K562 (cell line): ENCODE results near the gene CSF1. TPM values are rescaled to one million over a fixed set of nuclear protein-coding genes. Genes with fewer than 3 reads are reported as not detected.

Source experiments
- CHD4 ChIP-seq: fragments of 200-600 bp; sonication (generic); IDR thresholded peaks from 3 replicates; pipeline ENCODE4 v1.6.1; 2012; ENCODE audit warnings: low read depth, mild to moderate bottlenecking, mixed read lengths, low read length, inconsistent platforms; ENCODE audit not compliant: insufficient read depth, insufficient replicate concordance, poor library complexity, severe bottlenecking
- ERF ChIP-seq: fragments of 450-650 bp; formaldehyde crosslinking; IDR thresholded peaks from 2 replicates; pipeline ENCODE4 v1.4.0; 2020; ENCODE audit warnings: mild to moderate bottlenecking, mixed read lengths
- ETV1 ChIP-seq: fragments of 450-650 bp; conservative IDR thresholded peaks from 2 replicates; pipeline ENCODE4 v1.6.1; 2016; ENCODE audit warnings: missing genetic modification characterization, control low read depth, low read depth, missing compliant biosample characterization
- GTF3C2 ChIP-seq: IDR thresholded peaks from 3 replicates; pipeline ENCODE4 v1.6.1; 2011; ENCODE audit warnings: borderline replicate concordance, mild to moderate bottlenecking, moderate library complexity; ENCODE audit not compliant: insufficient read length; ENCODE audit errors: extremely low read depth
- HDAC2 ChIP-seq: fragments of 450-650 bp; IDR thresholded peaks from 2 replicates; pipeline ENCODE4 v1.6.1; 2016; ENCODE audit warnings: mild to moderate bottlenecking
- MAZ ChIP-seq, 2 experiments: fragments of 450-650 bp in 1 of 2; sonication (generic) in 1 of 2; formaldehyde crosslinking; IDR thresholded peaks in 1 of 2; conservative IDR thresholded peaks in 1 of 2; 2 replicates each; pipeline versions ENCODE4 v1.4.0 to v1.5.0; 2020; ENCODE audit warnings: mild to moderate bottlenecking in 1 of 2, missing genetic modification reagents in 1 of 2
- MYC ChIP-seq, 2 experiments: fragments of 250-450 bp in 1 of 2; sonication (Bioruptor Pico) in 1 of 2; IDR thresholded peaks; 2 replicates each; pipeline versions ENCODE4 v1.5.1 to v1.6.1; 2012 to 2021; ENCODE audit warnings: low read depth in 2 of 2, borderline replicate concordance in 1 of 2, improper control_type of control experiment in 1 of 2, low read length in 1 of 2, mild to moderate bottlenecking in 1 of 2, moderate library complexity in 1 of 2
- SNRNP70 ChIP-seq: fragments of 200-400 bp; formaldehyde crosslinking; optimal IDR thresholded peaks from 2 replicates; pipeline ENCODE3; 2017; ENCODE audit warnings: low read depth, low read length
- STAT6 ChIP-seq: sonication (generic); formaldehyde crosslinking; IDR thresholded peaks from 2 replicates; pipeline ENCODE4 v1.8.1; 2023; ENCODE audit warnings: mild to moderate bottlenecking, missing genetic modification reagents
- YY1 ChIP-seq, 3 experiments: IDR thresholded peaks; 2 replicates each; pipeline ENCODE4 v1.6.1; 2011; ENCODE audit warnings: low read length in 2 of 3, mild to moderate bottlenecking in 2 of 3, moderate library complexity in 2 of 3, borderline replicate concordance in 1 of 3, control low read depth in 1 of 3, low read depth in 1 of 3; ENCODE audit not compliant: insufficient read depth in 3 of 3, insufficient replicate concordance in 2 of 3, control insufficient read depth in 1 of 3, insufficient read length in 1 of 3; ENCODE audit errors: extremely low read depth in 1 of 3
- ZNF3 ChIP-seq: fragments of 250-450 bp; sonication (Bioruptor Pico); IDR thresholded peaks from 2 replicates; pipeline ENCODE4 v1.5.0; 2021; ENCODE audit warnings: mild to moderate bottlenecking, moderate library complexity
- polyA plus RNA-seq, 8 experiments: library from polyadenylated mRNA; depleted of rRNA in 4 of 8; stranded (reverse) in 5 of 8; unstranded in 3 of 8; fragments of >200 nt; fragmentation: Nextera tagmentation in 2 of 8; fragmentation: Illumina TruSeq in 1 of 8; extraction: Ambion mirVana in 2 of 8; extraction: Trizol in 1 of 8; gene quantifications; 2 replicates each; pipeline versions ENCODE4 v1.2.1 to v1.2.3, GENCODE V29; 2011 to 2014; ENCODE audit warnings: inconsistent platforms in 1 of 8, missing spikeins in 1 of 8
- total RNA-seq, 7 experiments: library from RNA; depleted of rRNA in 6 of 7; stranded (reverse); fragments of >200 nt in 6 of 7; fragmentation: Illumina TruSeq in 2 of 7; extraction: Trizol in 2 of 7; gene quantifications; 2 replicates each; pipeline versions ENCODE4 v1.2.1 to v1.2.3, GENCODE V29; 2011 to 2021; ENCODE audit warnings: low replicate concordance in 1 of 7

The CSF1 gene
- total and polyA plus RNA-seq, 9 of the 15 experiments (the other 6 are each of a cell fraction or from before 2014, with no cell fraction given), result 0.18 to 11.8 (median 2.8) TPM

- TF ChIP-seq YY1 (IDR thresholded peaks at IDR 0.05; ENCODE audit: borderline replicate concordance in 1 of 3, control insufficient read depth in 1 of 3, extremely low read depth in 1 of 3, insufficient read depth in 3 of 3, insufficient read length in 1 of 3, insufficient replicate concordance in 2 of 3, low read depth in 1 of 3, low read length in 2 of 3), result no peak
- TF ChIP-seq MAZ (CRISPR knock-in tag; conservative IDR thresholded peaks at IDR 0.05 in 1 of 2, IDR thresholded peaks at IDR 0.05 in 1 of 2), result 0 out of 4 replicates have a peak, but pooled peaks of 1 of the 2 experiments have one; percentile 9
- no peak for TF ChIP-seq CHD4
- TF ChIP-seq STAT6, result no peak
- TF ChIP-seq HDAC2, result peak; percentile 2; the same call in 1 of the 2 replicates
- TF ChIP-seq ZNF3 (CRISPR knock-in tag), result 0 out of 2 replicates have a peak, but pooled peaks have one; percentile 8
- TF ChIP-seq GTF3C2, result no peak
- no peak for TF ChIP-seq SNRNP70
- TF ChIP-seq MYC (IDR thresholded peaks at IDR 0.05; ENCODE audit: low read depth, low read length), result no peak
- TF ChIP-seq MYC (CRISPR knock-in tag; IDR thresholded peaks at IDR 0.05; ENCODE audit: borderline replicate concordance, low read depth), result peak; percentile 56; the same call in 1 of the 2 replicates
- TF ChIP-seq ETV1, result peak; percentile 12; the same call in 1 of the 2 replicates
- 0 out of 2 replicates have a peak, but pooled peaks have one; percentile 14 for TF ChIP-seq ERF (CRISPR knock-in tag)
Measured at GRCh38 chr1:109902204-109902985, 8.3 kb upstream of the CSF1 start (continued).
